ENCODE results near the gene MMGT1.
A peak's percentile ranks its signal among the peaks of the same experiment; 100 is the strongest.

Gene MMGT1

DNA sequence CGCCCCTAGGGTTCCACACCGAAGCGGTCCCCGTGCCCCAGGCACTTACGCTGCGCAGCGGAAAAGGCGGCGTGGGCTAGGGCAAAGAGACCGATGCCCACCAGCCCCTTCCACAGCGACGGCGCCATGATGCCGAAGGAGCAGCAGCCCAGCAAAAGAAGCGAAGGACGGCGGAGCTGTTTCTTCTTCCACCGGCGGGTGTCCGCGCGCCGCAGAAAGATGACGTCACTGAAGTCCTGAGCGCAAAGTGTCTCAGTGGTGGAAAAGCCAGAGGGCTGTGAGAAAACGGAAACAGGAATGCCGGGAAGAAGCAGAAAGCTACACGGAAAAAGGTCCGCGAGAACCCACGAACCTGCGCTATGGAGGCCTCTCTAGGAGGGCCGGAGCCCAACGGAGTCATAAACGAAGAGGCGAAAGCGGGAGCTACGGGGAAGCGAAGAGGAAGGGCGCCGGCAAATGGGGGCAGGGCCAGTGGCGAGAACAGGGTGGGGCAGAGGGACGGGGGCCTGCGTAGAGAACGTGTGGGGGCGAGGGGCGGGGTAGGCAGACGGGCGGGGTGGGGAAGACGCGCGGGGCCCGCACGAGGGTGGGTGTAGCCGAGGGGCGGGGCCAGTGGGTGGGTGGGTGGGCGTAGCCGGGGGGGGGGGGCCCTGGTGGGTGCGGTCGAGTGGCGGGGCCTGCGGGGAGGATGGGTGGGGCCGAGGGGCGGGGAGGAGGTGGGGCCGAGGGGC, at the start of gene MMGT1:
Gene MMGT1, minus strand, starts transcription at position 441 of the 731 bp plus-strand sequence. Its CDS starts 313 bp downstream, at position 128.
- DNase-seq (ENCODE audit: low read depth), result peak; percentile 73

DNA sequence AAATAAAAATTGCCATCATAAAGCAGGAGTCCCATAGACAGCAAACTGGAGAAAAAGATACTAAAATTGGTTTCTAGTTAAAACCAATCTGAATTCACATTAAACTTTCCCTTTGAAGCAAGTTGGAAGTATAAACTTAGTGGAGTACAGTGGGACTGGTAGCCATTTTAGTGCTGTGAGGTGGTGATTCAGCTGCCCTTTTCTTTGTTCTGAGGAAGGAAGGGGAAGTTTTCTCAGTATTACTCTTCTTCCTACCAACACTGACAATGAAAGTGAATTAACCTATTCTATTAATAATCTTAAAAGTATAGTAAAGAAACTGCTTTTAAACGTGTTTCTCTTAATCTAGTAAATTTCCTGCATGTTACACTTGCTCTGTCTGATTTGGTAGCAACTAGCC, 48.1 kb upstream of the MMGT1 start:
- DNase-seq (ENCODE audit: low read depth), result no peak

DNA sequence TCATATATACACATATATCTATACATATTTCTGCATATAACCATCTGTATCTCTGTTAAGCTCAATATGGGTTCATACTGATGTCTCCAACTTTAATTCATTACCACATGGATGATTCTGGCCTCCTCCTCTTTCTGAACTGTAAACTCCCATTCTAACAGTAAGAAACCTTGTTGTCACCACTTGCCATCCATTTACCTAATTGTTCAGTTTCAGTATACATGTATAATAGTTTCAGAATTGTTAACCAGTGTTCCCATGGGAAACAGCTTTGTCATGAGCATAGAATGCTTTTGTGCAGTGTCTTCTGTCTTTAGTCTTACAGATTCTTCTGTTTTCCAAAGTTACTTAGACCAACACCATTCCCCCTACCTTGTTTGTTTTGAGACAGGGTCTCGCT, 47.4 kb upstream of the MMGT1 start:
- DNase-seq (ENCODE audit: low read depth), result no peak

DNA sequence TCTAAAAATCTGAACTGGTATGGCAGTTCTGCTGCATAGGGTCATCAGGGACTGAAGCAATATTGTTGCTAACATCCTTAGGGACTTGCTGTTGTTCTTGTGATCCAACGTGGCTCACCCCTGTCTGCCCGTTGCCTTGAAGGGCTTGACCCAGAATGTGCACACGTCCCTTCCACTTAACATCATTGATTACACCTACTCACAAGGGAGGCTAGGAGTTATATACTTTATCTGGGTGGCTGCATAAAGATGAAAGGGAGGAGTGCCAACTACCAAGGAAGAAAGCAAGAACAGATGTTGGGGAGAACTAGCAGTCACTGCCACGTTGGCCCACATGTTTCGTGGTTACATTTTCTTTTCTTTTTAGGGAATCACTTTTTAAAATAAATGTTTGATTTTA, 45.4 kb upstream of the MMGT1 start:
- DNase-seq (ENCODE audit: low read depth), result no peak

DNA sequence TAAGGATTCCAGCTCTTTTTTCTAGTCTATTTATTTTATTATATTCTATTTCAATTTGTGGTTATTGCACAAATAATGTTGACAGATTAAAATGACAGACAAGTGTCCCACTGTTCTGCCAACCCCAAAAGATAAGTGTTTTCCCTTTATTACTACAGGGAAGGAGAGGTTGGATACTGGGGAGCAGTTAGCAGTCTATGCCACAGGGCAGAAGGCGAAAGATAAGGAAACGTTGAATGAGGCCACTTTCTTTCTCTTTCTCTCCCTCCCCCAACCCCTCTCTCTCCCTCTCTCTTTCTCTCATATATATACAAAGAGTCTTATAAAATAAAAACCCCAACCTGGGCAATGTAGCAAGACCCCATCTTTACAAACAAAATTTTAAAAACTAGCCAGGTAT, 43.1 kb upstream of the MMGT1 start:
- DNase-seq (ENCODE audit: low read depth), result no peak

DNA sequence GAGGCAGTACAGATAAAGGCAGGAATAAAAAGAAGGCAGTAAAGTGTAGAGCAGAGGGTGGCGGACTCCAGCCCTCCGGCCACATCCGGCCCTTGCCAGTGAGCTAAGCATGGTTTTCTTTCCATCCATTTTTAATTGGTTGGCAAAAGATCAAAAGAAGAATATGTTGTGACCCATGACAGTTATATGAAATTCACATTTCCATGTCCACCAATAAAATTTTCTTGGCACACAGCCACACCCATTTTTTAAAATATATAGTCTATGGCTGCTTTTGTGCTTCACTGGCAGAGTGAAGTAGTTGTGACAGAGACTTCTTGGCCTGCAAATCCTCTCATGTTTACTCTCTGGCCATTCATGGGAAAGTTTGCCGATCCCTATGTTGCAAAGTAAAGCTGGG, 41.2 kb upstream of the MMGT1 start:
- DNase-seq (ENCODE audit: low read depth), result no peak

DNA sequence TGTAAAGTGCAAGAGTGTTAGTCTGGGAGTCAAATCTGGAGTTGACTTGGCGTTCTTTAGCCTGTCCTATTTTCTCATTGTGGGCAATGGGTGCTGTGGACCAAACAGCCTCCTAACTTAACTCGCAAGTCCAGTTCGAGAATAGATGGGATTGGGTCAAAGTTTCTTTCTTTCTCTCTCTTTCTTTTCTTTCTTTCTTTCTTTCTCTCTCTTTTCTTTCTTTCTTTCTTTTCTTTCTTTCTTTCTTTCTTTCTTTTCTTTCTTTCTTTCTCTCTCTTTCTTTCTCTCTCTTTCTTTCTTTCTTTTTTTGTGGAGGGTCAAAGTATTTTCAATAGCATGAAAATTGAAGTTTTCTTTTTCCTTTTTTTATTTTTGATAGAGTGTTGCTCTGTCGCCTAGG, 14.5 kb upstream of the MMGT1 start:
- DNase-seq (ENCODE audit: low read depth), result no peak

DNA sequence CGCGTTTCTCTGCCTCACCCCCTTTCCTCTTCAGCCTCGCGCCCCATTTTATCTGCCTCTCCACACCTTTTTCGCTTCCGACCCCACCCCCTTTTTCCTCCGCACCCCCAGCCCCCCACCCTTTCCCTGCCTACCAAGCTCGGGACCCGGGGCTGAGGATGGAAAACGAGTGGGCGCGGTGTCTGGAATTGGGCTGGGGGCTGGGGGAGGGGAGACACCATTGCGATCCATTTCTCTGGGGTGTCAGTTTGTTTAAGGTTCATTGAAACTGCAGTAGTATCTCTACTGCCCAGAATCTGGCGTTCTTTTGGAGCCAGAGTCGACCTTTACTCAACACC, 12.2 kb upstream of the MMGT1 start:
- DNase-seq (ENCODE audit: low read depth), result no peak

DNA sequence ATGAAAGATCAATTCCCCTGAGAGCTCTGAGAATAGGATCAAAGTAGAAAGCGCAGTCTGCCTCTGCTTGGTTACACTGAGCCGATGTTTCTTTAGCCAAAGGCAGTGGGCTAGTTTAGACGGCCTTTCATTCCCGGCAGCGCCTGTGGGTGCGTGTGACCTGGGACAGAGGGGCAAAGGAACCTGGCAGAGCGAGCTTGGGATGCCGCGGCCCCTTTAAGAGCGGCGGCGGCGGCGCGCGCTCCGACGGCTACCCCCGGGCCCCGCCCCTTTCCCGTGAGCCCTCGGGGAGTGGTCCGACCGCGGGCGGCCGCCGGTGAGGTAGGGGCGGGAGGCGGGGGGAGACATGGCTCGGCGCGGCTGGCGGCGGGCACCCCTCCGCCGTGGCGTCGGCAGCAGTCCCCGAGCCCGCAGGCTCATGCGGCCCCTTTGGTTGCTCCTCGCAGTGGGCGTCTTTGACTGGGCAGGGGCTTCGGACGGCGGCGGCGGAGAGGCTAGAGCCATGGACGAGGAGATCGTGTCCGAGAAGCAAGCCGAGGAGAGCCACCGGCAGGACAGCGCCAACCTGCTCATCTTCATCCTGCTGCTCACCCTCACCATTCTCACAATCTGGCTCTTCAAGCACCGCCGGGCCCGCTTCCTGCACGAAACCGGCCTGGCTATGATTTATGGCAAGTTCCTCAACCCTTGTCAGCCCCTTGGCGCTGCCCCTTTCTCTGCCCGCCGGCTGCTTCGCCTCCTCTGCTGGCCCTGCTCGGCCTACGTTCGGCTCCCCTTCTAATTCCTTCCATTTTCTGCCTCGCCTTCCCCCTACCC, 11.6 kb upstream of the MMGT1 start, which contains the start of gene SLC9A6:
Gene SLC9A6, plus strand, starts transcription at position 279 of the 816 bp plus-strand sequence. Its CDS starts 224 bp downstream, at position 503.
- peak; percentile 63 for DNase-seq (ENCODE audit: low read depth)

DNA sequence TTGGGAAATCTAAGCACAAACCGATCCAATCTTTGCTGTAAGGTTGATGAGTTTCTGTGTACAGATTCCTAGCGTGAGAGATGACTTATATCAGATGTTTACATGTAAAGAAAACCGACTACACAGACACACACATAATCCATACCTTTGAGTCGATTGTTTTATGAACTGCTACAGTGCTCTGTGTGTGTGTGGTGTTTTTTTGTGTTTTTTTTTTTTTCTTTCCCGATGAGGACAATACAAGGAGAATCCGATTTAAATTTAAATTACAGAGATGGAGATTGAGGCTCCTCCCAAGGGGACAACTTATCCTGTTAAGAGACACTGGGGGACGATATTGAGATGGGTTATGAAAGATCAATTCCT, 11.0 kb upstream of the MMGT1 start:
- DNase-seq (ENCODE audit: low read depth), result no peak

DNA sequence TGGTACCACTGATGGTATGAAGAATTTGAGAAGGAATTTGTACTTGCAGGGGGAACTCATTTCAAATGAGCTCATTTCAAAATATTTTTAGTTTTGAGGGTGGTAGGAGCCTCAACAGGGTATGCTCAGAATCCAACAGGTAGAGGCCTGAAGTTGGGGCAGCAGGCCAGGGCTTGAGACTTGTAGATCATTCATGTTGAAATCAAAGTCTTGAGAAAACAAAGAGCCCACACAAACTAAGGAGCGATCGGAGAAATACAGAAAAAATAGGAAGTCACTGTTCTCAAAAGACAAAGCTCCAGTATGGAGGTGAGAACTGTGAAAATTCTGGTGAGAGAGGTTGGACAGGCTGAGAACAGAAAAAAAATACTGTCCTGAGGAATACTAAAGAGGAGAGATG, 10.5 kb upstream of the MMGT1 start:
- no peak for DNase-seq (ENCODE audit: low read depth)

DNA sequence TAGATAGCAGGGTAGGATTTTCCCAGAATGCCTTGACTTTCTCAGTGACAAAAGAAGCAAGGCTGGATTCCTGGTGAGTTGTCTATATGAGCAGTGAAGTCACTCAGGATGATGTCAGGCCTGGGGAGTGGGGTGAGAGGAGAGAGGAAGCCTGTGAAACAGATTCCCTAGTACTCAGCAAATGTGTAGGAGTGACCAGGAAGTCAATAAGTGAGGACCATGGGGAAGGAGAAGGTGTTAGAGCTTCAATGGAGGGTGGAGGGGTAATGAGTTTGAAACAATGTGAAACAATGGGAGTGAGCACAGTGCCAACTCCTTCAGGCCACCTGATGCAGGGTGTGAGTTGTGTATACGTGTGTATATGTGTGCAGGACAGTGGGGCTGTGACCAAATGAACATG, 9.1 kb upstream of the MMGT1 start:
- no peak for DNase-seq (ENCODE audit: low read depth)

DNA sequence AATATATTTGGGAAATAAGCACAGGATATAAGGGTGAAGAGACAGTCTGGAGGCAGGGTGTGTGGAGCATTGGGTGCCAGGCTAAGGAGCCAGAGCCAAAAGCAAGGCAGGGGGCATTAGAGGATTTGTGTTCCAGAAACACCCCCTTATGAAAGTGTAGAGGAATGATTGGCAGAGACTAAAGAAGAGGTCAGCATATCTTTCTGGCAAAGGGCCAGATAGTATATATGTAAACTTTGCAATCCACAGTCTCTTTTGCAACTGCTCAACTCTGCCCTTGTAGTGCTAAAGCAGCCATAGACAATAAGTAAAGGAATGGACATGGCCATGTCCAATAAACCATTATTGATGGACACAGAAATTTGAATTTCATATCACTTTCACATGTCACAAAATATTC, 7.9 kb upstream of the MMGT1 start:
- DNase-seq (ENCODE audit: low read depth), result no peak

DNA sequence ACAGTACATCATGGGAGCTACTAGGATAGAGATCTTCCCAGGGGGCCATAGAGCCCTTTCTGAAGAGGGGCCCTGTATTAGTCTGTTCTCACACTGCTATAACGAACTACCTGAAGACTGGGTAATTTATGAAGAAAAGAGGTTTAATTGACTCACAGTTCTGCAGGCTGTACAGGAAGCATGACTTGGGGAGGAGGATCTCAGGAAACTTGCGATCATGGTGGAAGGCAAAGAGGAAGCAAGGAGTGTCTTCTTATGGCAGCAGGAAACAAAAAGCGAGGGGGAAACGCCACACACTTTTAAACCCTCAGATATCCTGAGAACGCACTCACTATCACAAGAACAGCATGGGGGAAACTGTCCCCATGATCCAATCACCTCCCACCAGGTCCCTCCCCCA, 7.2 kb upstream of the MMGT1 start:
- no peak for DNase-seq (ENCODE audit: low read depth)

DNA sequence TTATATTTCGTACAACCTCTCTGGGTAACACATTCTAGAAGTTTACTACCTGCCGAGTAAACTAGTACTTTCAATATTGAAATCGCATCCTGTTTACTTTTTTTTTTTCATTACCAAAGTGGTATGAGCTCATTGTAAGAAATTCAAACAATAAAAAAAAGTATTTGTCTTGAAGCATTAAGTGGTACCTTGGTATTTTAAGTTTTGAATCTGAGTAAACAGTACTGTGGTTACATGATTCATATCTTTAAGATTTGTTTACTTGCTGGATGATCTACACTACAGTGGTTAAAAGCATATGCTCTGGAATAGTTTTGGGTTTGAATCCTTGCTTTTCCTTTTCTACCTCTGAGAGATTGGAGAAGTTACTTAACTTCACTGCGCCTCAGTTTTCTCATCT, 3.8 kb upstream of the MMGT1 start:
- DNase-seq (ENCODE audit: low read depth), result no peak

DNA sequence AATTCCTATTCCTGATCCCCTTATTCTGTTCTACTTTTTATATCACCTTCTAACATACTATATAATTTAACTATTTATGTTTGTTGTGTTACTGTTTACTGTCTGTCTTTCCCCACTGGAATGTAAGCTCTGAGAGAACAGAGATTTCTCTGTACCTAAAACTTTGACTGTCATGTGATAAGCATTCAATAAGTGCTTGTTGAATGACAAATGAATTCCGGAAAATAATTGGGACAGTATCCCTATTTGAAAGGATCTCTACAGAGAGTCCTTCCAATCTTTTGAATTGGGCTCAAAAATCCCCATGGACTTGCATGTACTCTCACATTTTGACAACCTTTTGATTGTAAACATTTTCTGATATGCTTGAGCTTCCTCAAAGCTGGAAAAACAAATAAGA, 1.6 kb upstream of the MMGT1 start:
- no peak for DNase-seq (ENCODE audit: low read depth)

DNA sequence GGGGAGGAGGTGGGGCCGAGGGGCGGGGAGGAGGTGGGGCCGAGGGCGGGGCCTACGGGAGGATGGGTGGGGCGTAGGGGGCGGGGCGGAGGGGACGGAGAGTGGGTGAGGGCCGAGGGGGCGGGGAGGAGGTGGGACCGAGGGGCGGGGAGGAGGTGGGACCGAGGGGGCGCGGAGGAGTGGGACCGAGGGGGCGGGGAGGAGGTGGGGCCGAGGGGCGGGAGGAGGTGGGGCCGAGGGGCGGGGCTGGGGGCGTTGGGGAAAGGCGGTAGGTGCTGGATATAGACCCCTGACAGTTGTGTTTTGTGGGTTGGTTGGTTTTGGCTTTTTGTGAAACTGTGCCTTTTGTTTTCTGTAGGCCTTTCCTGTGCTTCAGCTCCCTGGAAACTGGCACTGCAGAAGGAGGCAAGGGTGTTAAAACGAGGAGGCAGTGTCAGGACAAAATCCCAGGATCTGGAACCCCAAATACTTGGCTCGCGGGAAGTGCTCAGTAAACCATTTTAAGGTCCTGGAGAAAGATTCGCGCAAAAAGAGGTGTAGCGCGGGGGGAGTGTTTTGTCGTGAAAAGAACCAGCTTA, 580 bp upstream of the MMGT1 start:
- DNase-seq (ENCODE audit: low read depth), result peak; percentile 33

DNA sequence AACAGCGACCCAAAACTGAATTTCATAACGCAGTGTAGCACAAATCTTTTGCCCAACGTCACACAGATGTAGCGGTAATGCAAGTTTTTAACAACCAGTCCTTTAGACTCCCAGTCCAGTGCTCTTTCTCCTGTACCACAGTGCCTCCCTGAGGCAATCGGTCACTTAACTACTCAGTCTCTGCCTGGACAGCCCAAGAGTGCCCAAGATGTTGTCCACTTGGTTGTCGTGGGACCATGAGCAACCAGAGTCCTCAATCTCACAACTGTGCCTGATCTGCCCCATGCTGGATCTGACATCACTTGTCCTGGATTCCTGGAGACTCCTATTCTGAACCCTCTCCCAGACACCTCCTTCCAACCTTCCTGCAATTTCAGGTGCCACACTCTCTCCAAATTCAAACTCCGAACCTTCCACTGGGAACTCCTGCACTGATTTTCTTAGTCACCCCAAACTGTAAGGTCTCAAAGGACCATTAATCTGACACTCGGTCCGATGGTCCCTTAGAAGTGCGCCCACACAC, 702 bp downstream of the MMGT1 start:
- DNase-seq (ENCODE audit: low read depth), result no peak

DNA sequence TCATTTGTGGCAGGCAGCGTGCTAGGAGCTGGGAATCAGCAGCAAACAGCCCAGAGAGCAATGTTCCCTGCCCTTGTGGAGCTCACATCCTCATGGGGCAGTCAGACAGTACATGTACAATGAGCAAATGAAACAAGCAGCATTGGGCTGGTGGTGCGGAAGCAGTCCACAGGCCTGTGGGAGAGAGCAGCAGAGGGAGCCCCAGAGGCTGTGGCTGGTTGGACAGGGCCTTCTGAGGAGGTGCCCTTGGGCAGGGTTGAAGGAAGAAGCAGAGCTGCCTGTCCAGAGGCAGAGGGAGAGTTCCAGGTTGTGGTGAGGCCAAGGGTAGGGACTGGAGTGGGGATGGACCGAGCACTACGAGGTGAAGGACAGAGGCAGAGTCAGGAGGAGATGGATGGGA, 22.5 kb downstream of the MMGT1 start:
- no peak for DNase-seq (ENCODE audit: low read depth)

DNA sequence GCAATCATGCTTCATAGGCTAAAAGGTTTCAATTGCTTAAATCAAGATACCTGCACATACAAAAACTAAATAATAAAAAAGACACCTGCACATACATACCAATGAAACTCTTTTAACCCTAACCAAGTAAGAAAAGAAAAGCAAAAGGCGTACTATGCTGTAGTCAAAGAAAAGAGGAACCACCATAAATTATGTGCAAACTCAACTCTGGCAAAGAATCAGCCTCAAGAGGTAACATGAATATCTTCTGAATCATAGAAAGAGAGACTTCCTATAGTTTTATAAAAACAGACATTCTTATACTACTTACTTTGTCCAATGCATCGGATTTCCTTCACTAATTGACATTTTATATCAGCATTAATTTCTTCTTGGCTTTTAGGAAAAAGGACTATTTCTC, 29.3 kb downstream of the MMGT1 start:
- no peak for DNase-seq (ENCODE audit: low read depth)

DNA sequence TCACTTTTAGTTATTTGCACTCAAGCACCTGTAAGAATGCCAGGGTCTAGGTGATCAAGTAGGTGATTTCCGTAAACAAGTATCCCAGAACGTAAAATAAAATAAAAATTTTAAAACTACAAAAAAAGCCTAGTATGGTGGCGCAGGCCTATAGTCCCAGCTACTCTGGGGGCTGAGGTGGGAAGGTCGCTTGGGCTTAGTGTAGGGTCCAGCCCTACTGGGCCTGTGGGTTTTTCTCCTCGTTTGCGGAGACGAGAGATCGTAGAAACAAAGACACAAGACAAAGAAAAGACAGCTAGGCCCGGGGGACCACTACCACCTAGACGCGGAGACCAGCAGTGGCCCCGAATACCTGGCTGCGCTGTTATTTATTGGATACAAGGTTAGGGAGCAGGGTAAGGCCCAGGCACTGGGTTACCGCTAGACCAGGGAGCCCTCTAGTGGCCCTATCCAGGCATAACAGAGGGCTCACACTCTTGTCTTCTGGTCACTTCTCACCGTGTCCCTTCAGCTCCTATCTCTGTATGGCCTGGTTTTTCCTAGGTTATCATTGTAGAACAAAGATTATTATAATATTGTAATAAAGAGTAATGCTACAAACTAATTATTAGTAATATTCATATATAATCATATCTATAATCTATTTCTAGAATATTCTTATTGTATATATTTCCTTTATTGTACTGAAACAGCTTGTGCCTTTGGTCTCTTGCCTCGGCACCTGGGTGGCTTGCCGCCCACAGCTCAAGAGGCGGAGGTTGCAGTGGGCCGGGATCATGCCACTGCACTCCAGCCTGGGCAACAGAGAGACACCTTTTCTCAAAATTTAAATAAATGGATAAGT, 41.9 kb downstream of the MMGT1 start:
- DNase-seq (ENCODE audit: low read depth), result peak; percentile 22

DNA sequence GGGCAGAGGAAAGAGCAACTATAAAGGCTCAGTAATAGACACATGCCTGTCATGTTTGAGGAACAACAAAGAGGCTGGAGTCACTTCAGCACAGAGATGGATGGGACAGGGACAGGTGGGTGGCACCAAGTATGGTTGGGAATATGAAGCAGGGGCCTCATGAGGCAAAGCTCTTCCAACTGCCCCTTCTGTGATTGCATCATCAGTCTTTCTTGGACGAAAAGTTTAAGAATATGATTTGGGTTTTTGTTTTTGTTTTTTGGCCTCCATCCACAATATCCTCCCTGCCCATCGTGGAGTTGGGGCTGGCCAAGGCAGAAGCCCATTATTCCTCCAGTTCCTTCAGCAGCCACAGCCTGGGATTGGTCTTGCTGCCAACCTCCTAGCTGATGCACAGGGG, 45.9 kb downstream of the MMGT1 start:
- no peak for DNase-seq (ENCODE audit: low read depth)

All from activated T-cell treated with anti-CD3 and anti-CD28 coated beads for 48 hours (primary cell).